Uterus (tissue), 2 donors: ENCODE measurements around the gene TNRC6C.

Experiments
- CTCF ChIP-seq, 4 experiments: fragments of 200-600 bp in 2 of 4; fragments of 450-650 bp in 2 of 4; sonication (generic) in 2 of 4; IDR thresholded peaks; one replicate each; pipeline ENCODE4 v1.5.1; 2016 to 2019; ENCODE audit warnings: antibody characterized with exemption in 4 of 4, mild to moderate bottlenecking in 2 of 4, moderate library complexity in 1 of 4
- POLR2A ChIP-seq, 2 donors: fragments of 450-650 bp; IDR thresholded peaks; one replicate each; pipeline ENCODE4 v1.6.1; 2016; ENCODE audit warnings: antibody characterized with exemption in 2 of 2, mild to moderate bottlenecking in 1 of 2, moderate library complexity in 1 of 2

- no peak for TF ChIP-seq POLR2A (IDR thresholded peaks at IDR 0.05)
- no peak for TF ChIP-seq CTCF (IDR thresholded peaks at IDR 0.05)
These were observed 160.3 kb downstream of the TNRC6C start for GRCh38 chr17:78118801-78119241.
